ACC112 (cell line): ENCODE results near the gene C7orf33.
"Not testable (repeated sequence)": the region's sequence is repeated elsewhere in the genome, so short reads cannot be mapped to it uniquely, and the experiment has no call there.

Experiments
- H2AFZ ChIP-seq: fragments of 200-600 bp; sonication (generic); one replicate; pipeline ENCODE4 v1.6.0; 2017; ENCODE audit warnings: antibody characterized with exemption, low read length; ENCODE audit not compliant: unreplicated experiment
- H3K27ac ChIP-seq: fragments of 200-600 bp; sonication (generic); 2 replicates; pipeline ENCODE4 v1.5.1; 2014; ENCODE audit warnings: low read depth, mild to moderate bottlenecking, antibody characterized with exemption, low read length, moderate library complexity
- H3K27me3 ChIP-seq: fragments of 200-600 bp; sonication (generic); 2 replicates; pipeline ENCODE4 v1.6.1; 2014; ENCODE audit warnings: mild to moderate bottlenecking, antibody characterized with exemption, low read length, moderate library complexity, mixed read lengths; ENCODE audit not compliant: insufficient read depth
- H3K36me3 ChIP-seq: fragments of 200-600 bp; sonication (generic); 2 replicates; pipeline ENCODE4 v1.6.1; 2016; ENCODE audit warnings: mild to moderate bottlenecking, antibody characterized with exemption, low read length, moderate library complexity, mixed read lengths; ENCODE audit not compliant: insufficient read depth
- H3K4me1 ChIP-seq: fragments of 200-600 bp; sonication (generic); one replicate; pipeline ENCODE4 v1.6.1; 2016; ENCODE audit warnings: low read length, mixed read lengths; ENCODE audit not compliant: insufficient read depth, unreplicated experiment, control insufficient read depth
- H3K4me3 ChIP-seq: fragments of 200-600 bp; sonication (generic); 2 replicates; pipeline ENCODE4 v1.5.1; 2014; ENCODE audit warnings: mild to moderate bottlenecking, low read depth, low read length
- H3K79me2 ChIP-seq: fragments of 200-600 bp; sonication (generic); one replicate; pipeline ENCODE4 v1.6.0; 2016; ENCODE audit warnings: low read length; ENCODE audit not compliant: control insufficient read depth, unreplicated experiment, insufficient read depth

C7orf33 gene

GRCh38 chr7:148579366-148579765, 11.2 kb upstream of the C7orf33 start:
- Histone ChIP-seq H3K27me3 (peaks cover 4% of the 10 kb centered on the region; the same call in 1 of the 2 replicates), H3K27ac (no peak overlapping the region), H3K4me1 (no peaks in the 10 kb centered on the region), H3K36me3 (no peaks in the 10 kb centered on the region), H2AFZ (no peak overlapping the region), H3K79me2 (no peaks in the 10 kb centered on the region), H3K4me3 (no peak overlapping the region)

GRCh38 chr7:148580446-148580845, 10.1 kb upstream of the C7orf33 start:
- no peak overlapping the region for H2AFZ ChIP-seq
- no peak overlapping the region for H3K27ac ChIP-seq
- H3K36me3 ChIP-seq, result no peaks in the 10 kb centered on the region
- H3K27me3 ChIP-seq, result peaks cover 13% of the 10 kb centered on the region
- H3K79me2 ChIP-seq, result no peaks in the 10 kb centered on the region
- no peak overlapping the region for H3K4me3 ChIP-seq
- H3K4me1 ChIP-seq, result no peaks in the 10 kb centered on the region

DNA sequence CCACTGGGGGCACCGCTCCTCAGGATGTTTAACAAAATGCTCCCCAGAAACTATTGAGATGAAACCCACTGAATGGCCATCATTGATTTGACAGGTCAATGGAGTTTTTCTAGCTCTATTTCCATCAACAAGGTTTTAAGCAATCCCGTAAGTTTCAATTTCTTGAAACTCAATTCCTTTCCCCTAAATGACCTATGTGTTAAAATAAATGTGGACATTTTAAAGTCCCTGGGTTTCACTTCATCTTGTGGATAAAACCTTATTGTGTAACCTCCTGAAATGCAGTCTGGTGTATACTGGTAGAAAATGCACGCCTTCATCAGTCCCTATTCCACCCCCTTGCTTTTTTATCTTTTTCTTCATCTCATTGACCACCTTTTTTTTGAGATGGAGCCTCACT, 8.9 kb upstream of the C7orf33 start:
- no peak overlapping the region for H2AFZ ChIP-seq
- H3K4me3 ChIP-seq, result no peak overlapping the region
- H3K27ac ChIP-seq, result no peak overlapping the region
- no peaks in the 10 kb centered on the region for H3K79me2 ChIP-seq
- peaks cover 25% of the 10 kb centered on the region for H3K27me3 ChIP-seq
- H3K36me3 ChIP-seq, result no peaks in the 10 kb centered on the region
- H3K4me1 ChIP-seq, result no peaks in the 10 kb centered on the region

- H3K79me2 ChIP-seq, result no peaks in the 10 kb centered on the region
- no peak overlapping the region for H3K27ac ChIP-seq
- H3K4me3 ChIP-seq, result no peak overlapping the region
- H3K36me3 ChIP-seq, result no peaks in the 10 kb centered on the region
- no peak overlapping the region for H2AFZ ChIP-seq
- no peaks in the 10 kb centered on the region for H3K4me1 ChIP-seq
- H3K27me3 ChIP-seq, result peaks cover 49% of the 10 kb centered on the region
Observed at GRCh38 chr7:148584154-148584827, 6.3 kb upstream of the C7orf33 start.

GRCh38 chr7:148585399-148585798, 5.2 kb upstream of the C7orf33 start:
- peaks cover 59% of the 10 kb centered on the region for H3K27me3 ChIP-seq
- no peaks in the 10 kb centered on the region for H3K4me1 ChIP-seq
- H3K4me3 ChIP-seq, result no peak overlapping the region
- H3K27ac ChIP-seq, result no peak overlapping the region
- H3K36me3 ChIP-seq, result no peaks in the 10 kb centered on the region
- no peaks in the 10 kb centered on the region for H3K79me2 ChIP-seq
- no peak overlapping the region for H2AFZ ChIP-seq

DNA sequence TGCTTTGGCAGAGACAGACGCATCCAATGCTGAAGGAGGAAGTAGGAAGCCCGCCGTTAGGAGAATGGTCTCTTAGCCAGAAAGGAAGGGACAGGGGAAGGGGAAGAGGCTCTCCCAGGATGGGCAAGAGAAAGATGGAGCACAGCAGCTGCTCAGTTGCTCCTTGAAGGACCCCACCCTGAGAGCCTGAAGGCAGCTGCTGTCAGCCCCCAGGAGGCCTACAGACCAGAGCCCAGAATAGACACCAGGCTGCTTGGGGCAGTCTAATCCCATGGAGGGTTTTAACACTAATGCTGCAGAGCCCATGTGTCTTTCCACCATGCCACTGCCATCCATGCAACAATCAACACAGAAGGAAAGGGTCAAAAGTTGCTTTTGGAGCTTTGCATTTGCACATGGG, 3.5 kb upstream of the C7orf33 start:
- Histone ChIP-seq H3K79me2 (no peaks in the 10 kb centered on the region), H3K27ac (no peak overlapping the region), H2AFZ (no peak overlapping the region), H3K4me3 (no peak overlapping the region), H3K4me1 (no peaks in the 10 kb centered on the region), H3K36me3 (no peaks in the 10 kb centered on the region), H3K27me3 (peaks cover 76% of the 10 kb centered on the region)

GRCh38 chr7:148588168-148588567, 2.4 kb upstream of the C7orf33 start:
- Histone ChIP-seq H3K36me3 (no peaks in the 10 kb centered on the region), H2AFZ (no peak overlapping the region), H3K4me3 (no peak overlapping the region), H3K27me3 (peaks cover 76% of the 10 kb centered on the region), H3K79me2 (no peaks in the 10 kb centered on the region), H3K27ac (no peak overlapping the region), H3K4me1 (no peaks in the 10 kb centered on the region)

GRCh38 chr7:148588670-148589131, 1.9 kb upstream of the C7orf33 start:
- H3K27me3 ChIP-seq, result peaks cover 76% of the 10 kb centered on the region

GRCh38 chr7:148589640-148590039, 926 bp upstream of the C7orf33 start:
- no peak overlapping the region for H2AFZ ChIP-seq
- no peaks in the 10 kb centered on the region for H3K79me2 ChIP-seq
- no peaks in the 10 kb centered on the region for H3K4me1 ChIP-seq
- no peaks in the 10 kb centered on the region for H3K36me3 ChIP-seq
- H3K27ac ChIP-seq, result no peak overlapping the region
- H3K4me3 ChIP-seq, result no peak overlapping the region
- peaks cover 71% of the 10 kb centered on the region for H3K27me3 ChIP-seq

More at GRCh38 chr7:148588670-148589131, 1.9 kb upstream of the C7orf33 start:
- Histone ChIP-seq H2AFZ (no peak overlapping the region), H3K27ac (no peak overlapping the region), H3K79me2 (no peaks in the 10 kb centered on the region), H3K4me1 (no peaks in the 10 kb centered on the region), H3K36me3 (no peaks in the 10 kb centered on the region), H3K4me3 (no peak overlapping the region)

GRCh38 chr7:148596354-148596753, 5.8 kb downstream of the C7orf33 start:
- not testable (repeated sequence) for H3K27ac ChIP-seq, H3K36me3 ChIP-seq, H3K79me2 ChIP-seq, H3K27me3 ChIP-seq, H3K4me3 ChIP-seq, H3K4me1 ChIP-seq, H2AFZ ChIP-seq

GRCh38 chr7:148598351-148598750, 7.8 kb downstream of the C7orf33 start:
- Histone ChIP-seq H3K4me3 (no peak overlapping the region), H2AFZ (no peak overlapping the region), H3K27ac (no peak overlapping the region), H3K4me1 (no peaks in the 10 kb centered on the region), H3K79me2 (no peaks in the 10 kb centered on the region), H3K36me3 (no peaks in the 10 kb centered on the region), H3K27me3 (0 out of 2 replicates have a peak, but pooled peaks cover 5% of the 10 kb centered on the region)
